K562 (cell line): ENCODE data around the gene KPNB1. TPM values are rescaled to one million over a fixed set of nuclear protein-coding genes. Genes with fewer than 3 reads are reported as not detected.

Source experiments
- ATAC-seq: fragments of 200-7000 bp; cut with Tn5 transposase; 3 replicates; pipeline ENCODE4 v1.9.1; 2020; ENCODE audit warnings: moderate library complexity
- BruUV-seq: library from RNA; stranded (reverse); fragments of 400-500 nt; replicated peaks from 2 replicates; lab custom pipeline; 2021; lab: Mats Ljungman, UMichigan
- CTCF ChIA-PET: fragments of 300-600 bp; formaldehyde crosslinking; extraction: SDS; loops from one replicate; lab custom pipeline; 2021; ENCODE audit warnings: low intra/inter-chr PET ratio; lab: Yijun Ruan, JAX
- POLR2A ChIA-PET: fragments of 300-600, 350-650 bp; sonication (Branson Sonifier 250); formaldehyde crosslinking; extraction: SDS; loops from one replicate; lab custom pipeline; 2021; ENCODE audit warnings: antibody characterized with exemption, inconsistent platforms; lab: Yijun Ruan, JAX
- DNase-seq, 4 experiments: peaks; one replicate each; pipeline versions ENCODE4 v3.0.0 to v3.0.0-alpha.2; 2011 to 2018; ENCODE audit warnings: low spot score in 3 of 4, mixed read lengths in 3 of 4; ENCODE audit errors: extremely low read depth in 1 of 4
- FAIRE-seq: peaks from 2 replicates; lab custom pipeline; 2011; peaks lifted over from hg19 to GRCh38; lab: Jason Lieb, UNC
- H2AFZ ChIP-seq: 2 replicates; pipeline ENCODE4 v1.6.0; 2011; ENCODE audit warnings: low read depth, low read length, control low read depth, inconsistent platforms
- H3K27ac ChIP-seq: fragments of 200-600 bp; 3 replicates; pipeline ENCODE4 v1.8.0; 2011; ENCODE audit warnings: low read depth, mild to moderate bottlenecking, control low read depth, inconsistent platforms, low read length, moderate library complexity, mixed read lengths; ENCODE audit errors: extremely low read depth
- H3K27me3 ChIP-seq, 2 experiments: fragments of 300-600 bp in 1 of 2; 2 replicates in 1 of 2; 3 replicates in 1 of 2; pipeline versions ENCODE4 v1.6.0 to v1.8.0; 2011; ENCODE audit warnings: inconsistent platforms in 2 of 2, low read length in 2 of 2, mild to moderate bottlenecking in 1 of 2, mixed read lengths in 1 of 2, moderate library complexity in 1 of 2; ENCODE audit not compliant: control insufficient read depth in 2 of 2, insufficient read depth in 2 of 2
- H3K36me3 ChIP-seq: fragments of 300-600 bp; 3 replicates; pipeline ENCODE4 v1.8.0; 2011; ENCODE audit warnings: mild to moderate bottlenecking, low read length, inconsistent platforms; ENCODE audit not compliant: control insufficient read depth, insufficient read depth
- H3K4me1 ChIP-seq, 2 experiments: fragments of 200-600 bp in 1 of 2; replicated peaks in 1 of 2; 2 replicates in 1 of 2; 3 replicates in 1 of 2; pipeline versions ENCODE4 v1.5.1 to v1.8.0; 2011; ENCODE audit warnings: inconsistent platforms in 2 of 2, low read length in 2 of 2, mild to moderate bottlenecking in 1 of 2, mixed read lengths in 1 of 2, moderate library complexity in 1 of 2; ENCODE audit not compliant: control insufficient read depth in 2 of 2, insufficient read depth in 2 of 2
- H3K4me2 ChIP-seq: 2 replicates; pipeline ENCODE4 v1.6.1; 2011; ENCODE audit warnings: low read length, control low read depth, inconsistent platforms, mixed read lengths; ENCODE audit not compliant: insufficient read depth
- H3K4me3 ChIP-seq: fragments of 200-600 bp; sonication (generic), shearing (Covaris generic); 2 replicates; pipeline ENCODE4 v1.5.1; 2016; ENCODE audit warnings: control low read depth, inconsistent platforms
- H3K79me2 ChIP-seq: fragments of 200-600 bp; 3 replicates; pipeline ENCODE4 v1.8.0; 2011; ENCODE audit warnings: low read length, inconsistent platforms; ENCODE audit not compliant: control insufficient read depth, insufficient read depth
- H3K9ac ChIP-seq, 2 experiments: 2 replicates each; pipeline versions ENCODE4 v1.6.0 to v1.6.1; 2011; ENCODE audit warnings: low read depth in 2 of 2, low read length in 2 of 2, control low read depth in 1 of 2, inconsistent platforms in 1 of 2, mild to moderate bottlenecking in 1 of 2, mixed read lengths in 1 of 2; ENCODE audit not compliant: insufficient read depth in 1 of 2
- H3K9me1 ChIP-seq: one replicate; pipeline ENCODE4 v1.6.0; 2011; ENCODE audit warnings: inconsistent platforms, mild to moderate bottlenecking, low read length, moderate library complexity; ENCODE audit not compliant: control insufficient read depth, insufficient read depth
- H3K9me3 ChIP-seq: replicated peaks from 2 replicates; pipeline ENCODE4 v1.5.1; 2011; ENCODE audit warnings: low read depth, low read length, inconsistent platforms; ENCODE audit not compliant: control insufficient read depth, insufficient read depth
- H4K20me1 ChIP-seq: replicated peaks from 2 replicates; pipeline ENCODE4 v1.6.1; 2011; ENCODE audit warnings: low read length, inconsistent platforms, mixed read lengths; ENCODE audit not compliant: control insufficient read depth, insufficient read depth
- CCNT2 ChIP-seq: IDR thresholded peaks from 2 replicates; pipeline ENCODE4 v1.6.1; 2011; ENCODE audit warnings: borderline replicate concordance, low read depth, mild to moderate bottlenecking, moderate library complexity, mixed read lengths, low read length; ENCODE audit not compliant: insufficient read length; ENCODE audit errors: extremely low read depth
- CHD4 ChIP-seq: fragments of 200-600 bp; sonication (generic); IDR thresholded peaks from 3 replicates; pipeline ENCODE4 v1.6.1; 2012; ENCODE audit warnings: low read depth, mild to moderate bottlenecking, mixed read lengths, low read length, inconsistent platforms; ENCODE audit not compliant: insufficient read depth, insufficient replicate concordance, poor library complexity, severe bottlenecking
- GATA2 ChIP-seq: sonication (generic); formaldehyde crosslinking; IDR thresholded peaks from 2 replicates; pipeline ENCODE4 v1.4.0; 2020; ENCODE audit warnings: mild to moderate bottlenecking, missing genetic modification reagents
- HMG20A ChIP-seq: fragments of 450-650 bp; formaldehyde crosslinking; conservative IDR thresholded peaks from 2 replicates; pipeline ENCODE4 v1.4.0; 2020; ENCODE audit warnings: mild to moderate bottlenecking, mixed read lengths
- ILF3 ChIP-seq: fragments of 450-650 bp; IDR thresholded peaks from 2 replicates; pipeline ENCODE4 v1.6.1; 2018; ENCODE audit warnings: antibody characterized with exemption, mild to moderate bottlenecking, moderate library complexity, borderline replicate concordance
- KLF13 ChIP-seq: fragments of 450-650 bp; IDR thresholded peaks from 2 replicates; pipeline ENCODE4 v1.6.1; 2016; ENCODE audit warnings: missing genetic modification characterization, low read depth, mild to moderate bottlenecking, missing compliant biosample characterization, moderate library complexity, borderline replicate concordance
- LARP7 ChIP-seq: fragments of 450-650 bp; IDR thresholded peaks from 2 replicates; pipeline ENCODE4 v1.6.1; 2016
- MCM2 ChIP-seq: fragments of 450-650 bp; IDR thresholded peaks from 2 replicates; pipeline ENCODE4 v1.6.1; 2017; ENCODE audit warnings: low read depth, mild to moderate bottlenecking
- NFIX ChIP-seq: fragments of 250-450 bp; sonication (Bioruptor Pico); IDR thresholded peaks from 2 replicates; pipeline ENCODE4 v1.4.0; 2020; ENCODE audit warnings: low read depth, mild to moderate bottlenecking, moderate library complexity
- SLC30A9 ChIP-seq: fragments of 250-450 bp; sonication (Bioruptor Pico); IDR thresholded peaks from 2 replicates; pipeline ENCODE4 v1.8.0; 2022; ENCODE audit warnings: mild to moderate bottlenecking, moderate library complexity
- TEAD4 ChIP-seq, 2 experiments: sonication (generic) in 1 of 2; formaldehyde crosslinking in 1 of 2; IDR thresholded peaks; 2 replicates each; pipeline versions ENCODE4 v1.6.1 to v1.8.0; 2012 to 2022; ENCODE audit warnings: borderline replicate concordance in 1 of 2, inconsistent platforms in 1 of 2, low read length in 1 of 2, mild to moderate bottlenecking in 1 of 2, missing genetic modification reagents in 1 of 2
- XRCC4 ChIP-seq: IDR thresholded peaks from one replicate; pipeline ENCODE4 v1.6.1; 2011; ENCODE audit not compliant: insufficient read depth, insufficient read length; ENCODE audit errors: extremely low read depth
- ZBTB34 ChIP-seq: fragments of 250-450 bp; sonication (Bioruptor Pico); IDR thresholded peaks from 2 replicates; pipeline ENCODE4 v1.8.0; 2021; ENCODE audit warnings: mild to moderate bottlenecking, moderate library complexity
- ZFP36 ChIP-seq: fragments of 150-350 bp; IDR thresholded peaks from 2 replicates; pipeline ENCODE4 v1.6.1; 2018; ENCODE audit warnings: low read length, low read depth; ENCODE audit not compliant: partially characterized antibody
- ZNF699 ChIP-seq: fragments of 250-450 bp; sonication (Bioruptor Pico); IDR thresholded peaks from 2 replicates; pipeline ENCODE4 v1.8.0; 2021; ENCODE audit warnings: mild to moderate bottlenecking, moderate library complexity; ENCODE audit not compliant: insufficient replicate concordance
- WGBS: fragments of 100-300 bp; shearing (Covaris generic); methylation state at CpG from one replicate; pipeline ENCODE4 v1.1.6; 2016; ENCODE audit warnings: low coverage, mixed read lengths; ENCODE audit not compliant: insufficient coverage; ENCODE audit errors: missing lambda C conversion rate; 5-methylcytosine and 5-hydroxymethylcytosine counted together
- in situ Hi-C: fragments of 300-500 bp; cut with MboI; formaldehyde crosslinking; loops from 4 replicates; pipeline ENCODE4 v1.15.0; 2018; ENCODE audit warnings: inconsistent platforms, mixed read lengths
- intact Hi-C: fragments of 100-400 bp; cut with micrococcal nuclease; formaldehyde crosslinking; loops from 2 replicates; pipeline ENCODE4 v1.14.2; 2022
- polyA plus RNA-seq, 8 experiments: library from polyadenylated mRNA; depleted of rRNA in 4 of 8; stranded (reverse) in 5 of 8; unstranded in 3 of 8; fragments of >200 nt; fragmentation: Nextera tagmentation in 2 of 8; fragmentation: Illumina TruSeq in 1 of 8; extraction: Ambion mirVana in 2 of 8; extraction: Trizol in 1 of 8; gene quantifications; 2 replicates each; pipeline versions ENCODE4 v1.2.1 to v1.2.3, GENCODE V29; 2011 to 2014; ENCODE audit warnings: inconsistent platforms in 1 of 8, missing spikeins in 1 of 8
- total RNA-seq, 7 experiments: library from RNA; depleted of rRNA in 6 of 7; stranded (reverse); fragments of >200 nt in 6 of 7; fragmentation: Illumina TruSeq in 2 of 7; extraction: Trizol in 2 of 7; gene quantifications; 2 replicates each; pipeline versions ENCODE4 v1.2.1 to v1.2.3, GENCODE V29; 2011 to 2021; ENCODE audit warnings: low replicate concordance in 1 of 7
- TF ChIP-seq, protein P1 (sequence below): fragments of 450-650 bp; IDR thresholded peaks from 2 replicates; pipeline ENCODE4 v1.6.1; 2016; ENCODE audit warnings: borderline replicate concordance
- TF ChIP-seq, protein P2 (sequence below): fragments of 250-450 bp; sonication (Bioruptor Pico); IDR thresholded peaks from 2 replicates; pipeline ENCODE4 v1.8.0; 2021; ENCODE audit warnings: borderline replicate concordance, mild to moderate bottlenecking, moderate library complexity; ENCODE audit not compliant: poor library complexity, severe bottlenecking

The KPNB1 gene
- total and polyA plus RNA-seq, 9 of the 15 experiments (the other 6 are each of a cell fraction or from before 2014, with no cell fraction given), result 154 to 622 (median 354) TPM

DNA sequence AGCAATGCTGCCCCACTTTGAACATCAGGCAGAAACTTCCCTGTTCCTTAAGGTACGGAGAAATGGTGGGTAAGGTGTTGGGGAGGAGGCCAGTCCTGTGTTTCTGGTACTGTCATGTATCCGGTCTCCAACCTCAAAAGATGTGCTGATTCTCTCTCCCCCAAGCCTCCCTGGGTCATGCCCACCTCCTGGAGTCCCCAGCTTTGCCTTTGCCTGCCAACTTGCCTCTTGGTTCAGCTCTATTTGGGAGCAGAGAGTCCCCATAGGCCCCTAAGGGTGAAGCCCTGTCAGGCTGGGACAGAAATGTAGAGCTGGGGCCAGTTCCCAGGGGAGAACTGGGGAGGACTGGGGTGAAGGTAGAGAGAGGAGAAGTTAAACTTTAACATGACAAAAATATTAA lies 81.7 kb downstream of the KPNB1 start (continued):
- TF ChIP-seq MCM2 (no peak), GATA2 (CRISPR knock-in tag) (no peak), SLC30A9 (CRISPR knock-in tag) (no peak), CCNT2 (no peak), CHD4 (no peak)

DNA sequence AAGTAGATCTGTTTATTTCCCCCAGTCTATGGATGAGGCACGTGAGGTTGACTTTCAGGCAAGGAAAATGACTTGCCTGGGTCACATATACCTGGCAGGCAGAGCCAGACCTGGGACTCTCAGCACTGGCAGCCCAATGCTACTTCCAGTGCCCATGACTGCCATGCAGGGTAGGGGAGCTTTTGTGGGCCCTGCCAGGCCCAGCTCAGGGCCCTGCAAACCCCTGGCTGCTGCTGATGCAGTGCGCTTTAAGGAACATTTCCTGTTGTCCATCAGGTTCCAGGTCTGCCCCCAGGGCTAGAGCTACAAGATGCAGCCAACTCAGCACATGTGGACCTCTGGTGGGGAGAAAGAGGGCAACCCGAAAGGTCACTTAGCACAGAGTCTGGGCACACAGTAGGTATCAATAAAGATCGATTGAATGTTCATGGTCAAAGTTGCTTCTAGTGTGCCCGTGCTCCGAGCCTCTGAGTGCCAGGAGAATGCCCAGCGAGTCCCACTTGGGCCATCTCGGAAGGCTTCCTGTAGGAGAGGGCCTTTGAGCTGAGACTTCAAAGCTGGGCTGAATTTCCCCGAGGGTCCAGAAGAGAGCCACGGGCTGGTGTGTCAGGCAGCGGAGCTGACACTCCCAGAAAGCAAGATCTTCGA lies 82.8 kb downstream of the KPNB1 start:
- Histone ChIP-seq H3K36me3 (no peaks in the 10 kb centered on the region), H3K4me1 (peaks cover 0 to 15% of the 10 kb centered on the region in 2 experiments; a peak in 2 of 5 replicates), H3K4me3 (no peak overlapping the region), H3K79me2 (no peaks in the 10 kb centered on the region), H3K9me1 (no peaks in the 10 kb centered on the region), H3K27ac (no peak overlapping the region), H2AFZ (no peak overlapping the region), H3K4me2 (no peak overlapping the region), H4K20me1 (peaks cover 19% of the 10 kb centered on the region), H3K9me3 (no peaks in the 10 kb centered on the region), H3K9ac (no peak overlapping the region), H3K27me3 (peaks cover 17 to 57% of the 10 kb centered on the region in 2 experiments)
- CTCF ChIA-PET, result no interaction called here
- FAIRE-seq (no peak), DNase-seq (no peak), ATAC-seq (no peak)
- intact Hi-C loops, result no loop called here
- 13% methylated on average over 12 of the region's 12 CpGs for WGBS
- POLR2A ChIA-PET, result interaction anchor here (0.7 kb wide), 1 partner anchor 80 kb away, joined by 3 read pairs; no protein-coding TSS in a partner anchor
- no TSS peak for BruUV-seq
- in situ Hi-C loops, result no loop called here
- TF ChIP-seq LARP7, result no peak
- peak; percentile 92 for TF ChIP-seq ZFP36
- TF ChIP-seq, protein P1, sequence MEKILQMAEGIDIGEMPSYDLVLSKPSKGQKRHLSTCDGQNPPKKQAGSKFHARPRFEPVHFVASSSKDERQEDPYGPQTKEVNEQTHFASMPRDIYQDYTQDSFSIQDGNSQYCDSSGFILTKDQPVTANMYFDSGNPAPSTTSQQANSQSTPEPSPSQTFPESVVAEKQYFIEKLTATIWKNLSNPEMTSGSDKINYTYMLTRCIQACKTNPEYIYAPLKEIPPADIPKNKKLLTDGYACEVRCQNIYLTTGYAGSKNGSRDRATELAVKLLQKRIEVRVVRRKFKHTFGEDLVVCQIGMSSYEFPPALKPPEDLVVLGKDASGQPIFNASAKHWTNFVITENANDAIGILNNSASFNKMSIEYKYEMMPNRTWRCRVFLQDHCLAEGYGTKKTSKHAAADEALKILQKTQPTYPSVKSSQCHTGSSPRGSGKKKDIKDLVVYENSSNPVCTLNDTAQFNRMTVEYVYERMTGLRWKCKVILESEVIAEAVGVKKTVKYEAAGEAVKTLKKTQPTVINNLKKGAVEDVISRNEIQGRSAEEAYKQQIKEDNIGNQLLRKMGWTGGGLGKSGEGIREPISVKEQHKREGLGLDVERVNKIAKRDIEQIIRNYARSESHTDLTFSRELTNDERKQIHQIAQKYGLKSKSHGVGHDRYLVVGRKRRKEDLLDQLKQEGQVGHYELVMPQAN, result no peak
- no peak for TF ChIP-seq XRCC4
- TF ChIP-seq ZBTB34 (CRISPR knock-in tag), result no peak
- no peak for TF ChIP-seq ILF3
- no peak for TF ChIP-seq TEAD4 (IDR thresholded peaks at IDR 0.05; ENCODE audit: low read length)
- TF ChIP-seq TEAD4 (CRISPR knock-in tag; IDR thresholded peaks at IDR 0.05; ENCODE audit: borderline replicate concordance), result no peak
- TF ChIP-seq ZNF699 (CRISPR knock-in tag), result no peak
- TF ChIP-seq, protein P2, sequence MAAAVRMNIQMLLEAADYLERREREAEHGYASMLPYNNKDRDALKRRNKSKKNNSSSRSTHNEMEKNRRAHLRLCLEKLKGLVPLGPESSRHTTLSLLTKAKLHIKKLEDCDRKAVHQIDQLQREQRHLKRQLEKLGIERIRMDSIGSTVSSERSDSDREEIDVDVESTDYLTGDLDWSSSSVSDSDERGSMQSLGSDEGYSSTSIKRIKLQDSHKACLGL (CRISPR knock-in tag), result no peak
- TF ChIP-seq KLF13 (tag), result no peak
- no peak for TF ChIP-seq HMG20A (CRISPR knock-in tag)
- no peak for TF ChIP-seq NFIX (CRISPR knock-in tag)
